CD4-positive, alpha-beta T cell treated with Interleukin-6 at 100 ng/mL for 8 hours (primary cell): ENCODE measurements around the gene SMIM31.

ENCODE experiments used
- DNase-seq: peaks from one replicate; pipeline ENCODE4 v3.0.0-alpha.2; 2020; ENCODE audit warnings: mixed read lengths, low spot score

The SMIM31 gene

DNA sequence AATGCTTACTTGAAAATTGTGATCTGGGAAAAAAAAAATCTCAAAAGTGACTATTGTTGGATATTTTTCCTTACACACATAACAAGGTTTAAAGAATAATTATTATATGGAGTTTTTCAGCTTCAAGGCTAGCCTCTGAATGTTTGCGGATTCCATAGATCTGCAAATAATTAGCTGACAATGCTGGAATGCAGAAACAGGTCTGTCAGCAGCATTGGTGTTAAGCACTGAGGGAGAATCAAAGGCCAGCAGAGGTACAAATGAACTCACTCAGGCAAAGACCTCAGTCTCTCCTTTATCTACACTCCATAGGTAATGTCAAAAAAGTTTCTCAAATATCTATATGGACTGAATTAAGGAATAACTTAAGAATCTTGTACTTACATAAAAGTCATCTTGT is 35.1 kb downstream of the SMIM31 start:
- DNase-seq, result no peak

GRCh38 chr4:164790249-164790648 is 36.3 kb downstream of the SMIM31 start:
- DNase-seq, result no peak

GRCh38 chr4:164799410-164799809 is 45.5 kb downstream of the SMIM31 start:
- no peak for DNase-seq

GRCh38 chr4:164800786-164801185 is 46.9 kb downstream of the SMIM31 start:
- no peak for DNase-seq

DNA sequence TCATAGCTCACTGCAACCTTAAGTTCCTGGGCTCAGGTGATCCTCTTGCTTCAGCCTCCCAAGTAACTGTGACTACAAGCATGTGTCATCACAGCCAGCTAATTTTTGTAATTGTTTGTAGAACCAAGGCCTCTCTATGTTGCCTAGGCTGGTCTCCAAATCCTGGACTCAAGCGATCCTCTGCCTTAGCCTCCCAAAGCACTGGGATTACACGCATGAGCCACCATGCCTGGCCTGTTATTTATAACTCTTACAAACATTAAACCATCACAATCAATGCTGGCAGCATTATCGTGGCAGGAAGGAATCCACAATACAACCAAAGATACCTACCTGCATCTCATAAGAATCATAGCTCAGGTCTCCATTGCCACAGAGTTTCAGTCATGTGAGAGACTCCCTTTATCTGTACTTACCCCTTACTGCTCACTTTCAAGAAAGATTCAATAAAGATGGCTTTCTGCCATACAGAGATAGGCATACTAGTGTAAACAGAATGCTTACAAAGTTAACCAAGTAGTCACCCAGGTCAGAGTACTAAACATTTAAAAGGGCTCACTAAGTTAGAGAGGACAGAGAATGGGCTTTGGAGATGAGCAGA is 48.5 kb downstream of the SMIM31 start:
- DNase-seq, result no peak

DNA sequence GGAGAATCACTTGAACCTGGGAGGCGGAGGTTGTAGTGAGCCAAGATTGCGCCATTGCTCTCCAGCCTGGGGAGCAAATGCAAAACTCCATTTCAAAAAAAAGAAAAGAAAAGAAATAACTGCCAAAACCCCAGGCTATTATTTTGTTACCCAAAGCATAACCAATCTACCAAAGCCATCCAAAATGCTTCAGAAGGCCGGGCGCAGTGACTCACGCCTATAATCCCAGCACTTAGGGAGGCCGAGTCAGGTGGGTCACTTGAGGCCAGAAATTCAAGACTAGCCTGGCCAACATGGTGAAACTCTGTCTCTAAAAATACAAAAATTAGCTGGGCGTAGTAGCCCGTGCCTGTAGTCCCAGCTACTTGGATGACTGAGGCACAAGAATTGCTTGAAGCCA is 49.8 kb downstream of the SMIM31 start:
- no peak for DNase-seq

DNA sequence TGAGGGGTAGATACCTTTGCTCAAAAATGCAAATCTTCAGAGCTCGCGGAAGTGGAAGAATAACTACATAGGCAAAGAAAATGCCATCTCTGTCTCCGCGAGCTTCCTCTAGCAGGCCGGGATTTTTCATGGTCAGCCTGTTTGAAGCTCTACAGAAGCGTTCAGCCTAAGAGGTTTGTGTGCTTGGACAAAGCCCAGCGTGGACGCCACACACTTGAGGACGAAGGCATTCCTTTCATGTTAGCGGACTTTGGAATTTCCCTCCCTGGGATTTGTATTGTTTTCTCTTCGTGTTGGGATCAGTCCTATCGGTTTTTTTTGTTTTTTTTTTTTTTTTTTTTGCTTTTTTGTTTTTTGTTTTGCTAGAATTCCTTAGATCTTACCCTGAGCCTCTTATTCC is 53.7 kb downstream of the SMIM31 start:
- DNase-seq, result no peak

GRCh38 chr4:164813554-164813953 is 59.6 kb downstream of the SMIM31 start:
- no peak for DNase-seq

DNA sequence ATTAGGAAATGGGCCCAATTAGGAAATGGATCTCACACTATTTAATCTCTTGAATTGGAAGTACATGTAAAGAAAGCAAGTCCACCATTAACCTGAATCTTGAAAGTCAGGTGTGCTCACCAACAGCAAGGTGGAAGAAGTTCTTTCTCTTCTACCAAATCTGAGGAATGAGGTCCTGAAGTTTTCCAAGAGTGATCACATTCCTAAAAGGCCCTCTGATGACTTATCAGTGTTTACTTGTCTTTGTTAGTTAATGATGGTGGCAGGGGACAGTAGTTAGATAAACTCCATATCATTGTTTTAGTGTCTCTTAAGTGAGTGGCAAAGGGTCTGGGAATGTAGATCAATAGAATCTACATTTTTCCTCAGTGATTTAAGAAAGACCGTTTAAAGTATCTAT is 61.8 kb downstream of the SMIM31 start:
- no peak for DNase-seq

- no peak for DNase-seq
Observed at GRCh38 chr4:164819366-164819765, 65.4 kb downstream of the SMIM31 start.

GRCh38 chr4:164821711-164822110 is 67.8 kb downstream of the SMIM31 start:
- DNase-seq, result no peak

GRCh38 chr4:164824581-164824980 is 70.7 kb downstream of the SMIM31 start:
- DNase-seq, result no peak

- DNase-seq, result no peak
Observed at GRCh38 chr4:164828955-164829354, 75.0 kb downstream of the SMIM31 start.

DNA sequence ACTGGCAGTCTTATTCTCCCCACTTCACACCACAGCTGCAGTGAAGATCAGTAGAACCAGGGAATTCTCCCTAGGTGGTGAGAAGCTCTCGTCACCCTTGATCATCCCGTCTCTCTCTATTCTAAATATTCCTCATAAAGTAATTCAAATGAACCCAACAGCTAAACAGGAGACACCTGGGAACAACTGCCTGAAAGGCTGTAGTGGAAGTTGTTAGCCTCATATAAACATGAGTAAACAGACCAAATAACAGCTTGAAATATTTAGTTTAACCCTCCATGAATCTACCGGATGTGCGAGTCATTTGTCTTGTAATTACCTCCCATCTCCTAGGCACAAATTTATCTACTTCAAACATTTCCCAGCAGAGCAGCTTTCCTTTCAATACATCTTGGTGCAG is 92.6 kb downstream of the SMIM31 start:
- no peak for DNase-seq

DNA sequence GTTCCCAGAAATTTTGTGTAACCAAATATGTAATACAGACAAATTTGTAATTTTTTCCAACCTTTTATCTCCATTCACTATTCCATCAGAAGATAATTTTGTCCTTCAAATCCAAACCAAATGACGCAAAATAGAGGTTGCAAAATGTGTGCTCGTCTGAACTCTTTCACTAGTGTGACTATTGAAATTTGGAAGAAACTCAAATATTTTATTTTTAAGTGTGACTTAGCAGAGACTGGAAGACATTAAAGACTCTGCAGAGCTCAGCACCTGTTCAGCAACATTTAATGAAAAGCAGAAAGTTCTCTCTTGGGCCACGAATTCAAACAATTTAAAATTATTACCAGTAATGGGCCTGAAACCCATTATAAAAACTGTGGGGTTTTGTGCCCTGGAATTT is 93.1 kb downstream of the SMIM31 start:
- no peak for DNase-seq

GRCh38 chr4:164847967-164848649 is 94.2 kb downstream of the SMIM31 start:
- no peak for DNase-seq
